H1 (cell line): Measurements from ENCODE around the gene PTPRT. TPM values are rescaled to one million over a fixed set of nuclear protein-coding genes. Genes with fewer than 3 reads are reported as not detected.

Experiments
- BRCA1 ChIP-seq: IDR thresholded peaks from 2 replicates; pipeline ENCODE4 v1.6.1; 2012; ENCODE audit warnings: low read depth, low read length, improper control_type of control experiment
- CREB1 ChIP-seq: IDR thresholded peaks from 2 replicates; pipeline ENCODE4 v1.6.1; 2012; ENCODE audit warnings: inconsistent platforms
- polyA plus RNA-seq, 7 experiments: library from polyadenylated mRNA; depleted of rRNA in 3 of 7; stranded (reverse) in 5 of 7; unstranded in 2 of 7; fragments of >200 nt in 5 of 7; fragments of 200-250 nt in 2 of 7; gene quantifications; 1 replicate in 5 of 7; 2 replicates in 1 of 7; 4 replicates in 1 of 7; pipeline versions ENCODE4 v1.2.1 to v1.2.3, GENCODE V29; 2011 to 2013; ENCODE audit warnings: missing spikeins in 2 of 7, mixed read lengths in 2 of 7
- total RNA-seq: library from RNA; stranded (reverse); fragmentation: NEBNext Ultra II Directional; extraction: Animal tissue kit (Norgen Biotek cat#: 25700); gene quantifications from 2 replicates; pipeline ENCODE4 v1.2.1, GENCODE V29; 2021
- TF ChIP-seq, protein P1 (sequence below): fragments of 300-600 bp; sonication (generic); IDR thresholded peaks from 2 replicates; pipeline ENCODE4 v1.7.1; 2012; ENCODE audit warnings: low read length, moderate library complexity, mild to moderate bottlenecking, inconsistent platforms; ENCODE audit not compliant: insufficient replicate concordance

The PTPRT gene
- total and polyA plus RNA-seq, 2 of the 8 experiments (the other 6 are each of a cell fraction or from before 2014, with no cell fraction given), result 0.33 to 1.8 TPM

DNA sequence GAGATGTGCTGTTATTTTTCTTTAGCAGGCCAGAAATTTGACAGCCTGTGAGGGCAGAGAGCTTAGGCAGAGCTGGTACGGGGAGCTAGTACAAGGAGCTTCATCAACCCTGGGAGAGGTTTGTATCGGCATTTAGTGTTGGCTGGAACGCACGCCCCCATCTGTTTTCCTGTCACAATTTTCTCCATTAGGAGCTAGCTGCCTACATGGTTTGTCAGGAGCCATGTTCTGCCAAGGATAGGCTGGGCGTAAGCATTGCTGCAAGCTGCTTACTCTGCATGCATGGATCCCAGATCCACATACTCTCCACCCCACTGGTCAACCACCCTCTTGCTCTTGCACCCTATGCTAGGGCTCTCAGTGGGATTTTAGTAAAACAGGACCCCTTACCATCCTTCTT lies 1122.5 kb downstream of the PTPRT start (continued):
- TF ChIP-seq, protein P1, sequence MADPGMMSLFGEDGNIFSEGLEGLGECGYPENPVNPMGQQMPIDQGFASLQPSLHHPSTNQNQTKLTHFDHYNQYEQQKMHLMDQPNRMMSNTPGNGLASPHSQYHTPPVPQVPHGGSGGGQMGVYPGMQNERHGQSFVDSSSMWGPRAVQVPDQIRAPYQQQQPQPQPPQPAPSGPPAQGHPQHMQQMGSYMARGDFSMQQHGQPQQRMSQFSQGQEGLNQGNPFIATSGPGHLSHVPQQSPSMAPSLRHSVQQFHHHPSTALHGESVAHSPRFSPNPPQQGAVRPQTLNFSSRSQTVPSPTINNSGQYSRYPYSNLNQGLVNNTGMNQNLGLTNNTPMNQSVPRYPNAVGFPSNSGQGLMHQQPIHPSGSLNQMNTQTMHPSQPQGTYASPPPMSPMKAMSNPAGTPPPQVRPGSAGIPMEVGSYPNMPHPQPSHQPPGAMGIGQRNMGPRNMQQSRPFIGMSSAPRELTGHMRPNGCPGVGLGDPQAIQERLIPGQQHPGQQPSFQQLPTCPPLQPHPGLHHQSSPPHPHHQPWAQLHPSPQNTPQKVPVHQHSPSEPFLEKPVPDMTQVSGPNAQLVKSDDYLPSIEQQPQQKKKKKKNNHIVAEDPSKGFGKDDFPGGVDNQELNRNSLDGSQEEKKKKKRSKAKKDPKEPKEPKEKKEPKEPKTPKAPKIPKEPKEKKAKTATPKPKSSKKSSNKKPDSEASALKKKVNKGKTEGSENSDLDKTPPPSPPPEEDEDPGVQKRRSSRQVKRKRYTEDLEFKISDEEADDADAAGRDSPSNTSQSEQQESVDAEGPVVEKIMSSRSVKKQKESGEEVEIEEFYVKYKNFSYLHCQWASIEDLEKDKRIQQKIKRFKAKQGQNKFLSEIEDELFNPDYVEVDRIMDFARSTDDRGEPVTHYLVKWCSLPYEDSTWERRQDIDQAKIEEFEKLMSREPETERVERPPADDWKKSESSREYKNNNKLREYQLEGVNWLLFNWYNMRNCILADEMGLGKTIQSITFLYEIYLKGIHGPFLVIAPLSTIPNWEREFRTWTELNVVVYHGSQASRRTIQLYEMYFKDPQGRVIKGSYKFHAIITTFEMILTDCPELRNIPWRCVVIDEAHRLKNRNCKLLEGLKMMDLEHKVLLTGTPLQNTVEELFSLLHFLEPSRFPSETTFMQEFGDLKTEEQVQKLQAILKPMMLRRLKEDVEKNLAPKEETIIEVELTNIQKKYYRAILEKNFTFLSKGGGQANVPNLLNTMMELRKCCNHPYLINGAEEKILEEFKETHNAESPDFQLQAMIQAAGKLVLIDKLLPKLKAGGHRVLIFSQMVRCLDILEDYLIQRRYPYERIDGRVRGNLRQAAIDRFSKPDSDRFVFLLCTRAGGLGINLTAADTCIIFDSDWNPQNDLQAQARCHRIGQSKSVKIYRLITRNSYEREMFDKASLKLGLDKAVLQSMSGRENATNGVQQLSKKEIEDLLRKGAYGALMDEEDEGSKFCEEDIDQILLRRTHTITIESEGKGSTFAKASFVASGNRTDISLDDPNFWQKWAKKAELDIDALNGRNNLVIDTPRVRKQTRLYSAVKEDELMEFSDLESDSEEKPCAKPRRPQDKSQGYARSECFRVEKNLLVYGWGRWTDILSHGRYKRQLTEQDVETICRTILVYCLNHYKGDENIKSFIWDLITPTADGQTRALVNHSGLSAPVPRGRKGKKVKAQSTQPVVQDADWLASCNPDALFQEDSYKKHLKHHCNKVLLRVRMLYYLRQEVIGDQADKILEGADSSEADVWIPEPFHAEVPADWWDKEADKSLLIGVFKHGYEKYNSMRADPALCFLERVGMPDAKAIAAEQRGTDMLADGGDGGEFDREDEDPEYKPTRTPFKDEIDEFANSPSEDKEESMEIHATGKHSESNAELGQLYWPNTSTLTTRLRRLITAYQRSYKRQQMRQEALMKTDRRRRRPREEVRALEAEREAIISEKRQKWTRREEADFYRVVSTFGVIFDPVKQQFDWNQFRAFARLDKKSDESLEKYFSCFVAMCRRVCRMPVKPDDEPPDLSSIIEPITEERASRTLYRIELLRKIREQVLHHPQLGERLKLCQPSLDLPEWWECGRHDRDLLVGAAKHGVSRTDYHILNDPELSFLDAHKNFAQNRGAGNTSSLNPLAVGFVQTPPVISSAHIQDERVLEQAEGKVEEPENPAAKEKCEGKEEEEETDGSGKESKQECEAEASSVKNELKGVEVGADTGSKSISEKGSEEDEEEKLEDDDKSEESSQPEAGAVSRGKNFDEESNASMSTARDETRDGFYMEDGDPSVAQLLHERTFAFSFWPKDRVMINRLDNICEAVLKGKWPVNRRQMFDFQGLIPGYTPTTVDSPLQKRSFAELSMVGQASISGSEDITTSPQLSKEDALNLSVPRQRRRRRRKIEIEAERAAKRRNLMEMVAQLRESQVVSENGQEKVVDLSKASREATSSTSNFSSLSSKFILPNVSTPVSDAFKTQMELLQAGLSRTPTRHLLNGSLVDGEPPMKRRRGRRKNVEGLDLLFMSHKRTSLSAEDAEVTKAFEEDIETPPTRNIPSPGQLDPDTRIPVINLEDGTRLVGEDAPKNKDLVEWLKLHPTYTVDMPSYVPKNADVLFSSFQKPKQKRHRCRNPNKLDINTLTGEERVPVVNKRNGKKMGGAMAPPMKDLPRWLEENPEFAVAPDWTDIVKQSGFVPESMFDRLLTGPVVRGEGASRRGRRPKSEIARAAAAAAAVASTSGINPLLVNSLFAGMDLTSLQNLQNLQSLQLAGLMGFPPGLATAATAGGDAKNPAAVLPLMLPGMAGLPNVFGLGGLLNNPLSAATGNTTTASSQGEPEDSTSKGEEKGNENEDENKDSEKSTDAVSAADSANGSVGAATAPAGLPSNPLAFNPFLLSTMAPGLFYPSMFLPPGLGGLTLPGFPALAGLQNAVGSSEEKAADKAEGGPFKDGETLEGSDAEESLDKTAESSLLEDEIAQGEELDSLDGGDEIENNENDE, result no peak
- TF ChIP-seq BRCA1, result no peak
- no peak for TF ChIP-seq CREB1
